Neural cell (in vitro differentiated cells): ENCODE data around the gene APOA1. TPM values are rescaled to one million over a fixed set of nuclear protein-coding genes. Genes with fewer than 3 reads are reported as not detected.

Experiments
- H2AFZ ChIP-seq: fragments of 200-600, 300-800 bp; sonication (generic), shearing (Covaris generic); 2 replicates; pipeline ENCODE4 v1.6.0; 2014; ENCODE audit warnings: low read depth, mild to moderate bottlenecking, antibody characterized with exemption, low read length, moderate library complexity
- H3F3A ChIP-seq: fragments of 200-600 bp; shearing (Covaris generic); 2 replicates; pipeline ENCODE4 v1.6.1; 2016; ENCODE audit warnings: mild to moderate bottlenecking, moderate library complexity, mixed read lengths, antibody characterized with exemption, low read length; ENCODE audit not compliant: insufficient read depth, poor library complexity, severe bottlenecking
- H3K27ac ChIP-seq: fragments of 200-600, 300-800 bp; sonication (generic), shearing (Covaris generic); 2 replicates; pipeline ENCODE4 v1.5.1; 2014; ENCODE audit warnings: mild to moderate bottlenecking, low read length, moderate library complexity
- H3K27me3 ChIP-seq: fragments of 300-800, 200-600 bp; sonication (generic), shearing (Covaris generic); 2 replicates; pipeline ENCODE4 v1.6.0; 2014; ENCODE audit warnings: mild to moderate bottlenecking, low read depth, low read length, moderate library complexity; ENCODE audit not compliant: insufficient read depth
- H3K36me3 ChIP-seq: fragments of 300-800, 200-600 bp; sonication (generic), shearing (Covaris generic); 2 replicates; pipeline ENCODE4 v1.5.1; 2014; ENCODE audit warnings: mild to moderate bottlenecking, antibody characterized with exemption, low read length, moderate library complexity; ENCODE audit not compliant: insufficient read depth
- H3K4me2 ChIP-seq: fragments of 300-800, 200-600 bp; sonication (generic), shearing (Covaris generic); 2 replicates; pipeline ENCODE4 v1.6.0; 2014; ENCODE audit warnings: mild to moderate bottlenecking, low read length
- H3K4me3 ChIP-seq: fragments of 300-800, 200-600 bp; sonication (generic), shearing (Covaris generic); 2 replicates; pipeline ENCODE4 v1.5.1; 2014; ENCODE audit warnings: mild to moderate bottlenecking, low read length, moderate library complexity
- H3K79me2 ChIP-seq: fragments of 200-600 bp; shearing (Covaris generic); replicated peaks from 2 replicates; pipeline ENCODE4 v1.6.0; 2014; ENCODE audit warnings: mild to moderate bottlenecking, low read length, moderate library complexity; ENCODE audit not compliant: insufficient read depth
- H3K9ac ChIP-seq: fragments of 300-800, 200-600 bp; sonication (generic), shearing (Covaris generic); 2 replicates; pipeline ENCODE4 v1.6.1; 2016; ENCODE audit warnings: mild to moderate bottlenecking, low read length, mixed read lengths
- H3K9me2 ChIP-seq: fragments of 200-600 bp; shearing (Covaris generic); 2 replicates; pipeline ENCODE4 v1.6.1; 2016; ENCODE audit warnings: mild to moderate bottlenecking, low read length, mixed read lengths; ENCODE audit not compliant: insufficient read depth
- H3K9me3 ChIP-seq: fragments of 200-600, 300-800 bp; sonication (generic), shearing (Covaris generic); 2 replicates; pipeline ENCODE4 v1.6.1; 2016; ENCODE audit warnings: mild to moderate bottlenecking, mixed run types, low read length, moderate library complexity, mixed read lengths
- H4K20me1 ChIP-seq: fragments of 200-600 bp; shearing (Covaris generic); 2 replicates; pipeline ENCODE4 v1.6.1; 2016; ENCODE audit warnings: mild to moderate bottlenecking, mixed run types; ENCODE audit not compliant: insufficient read depth
- CTCF ChIP-seq: fragments of 450-650 bp; IDR thresholded peaks from 2 replicates; pipeline ENCODE4 v1.5.1; 2014; ENCODE audit warnings: antibody characterized with exemption, mild to moderate bottlenecking, moderate library complexity; ENCODE audit not compliant: poor library complexity, severe bottlenecking
- EP300 ChIP-seq: fragments of 450-650 bp; conservative IDR thresholded peaks from 2 replicates; pipeline ENCODE4 v1.6.1; 2014; ENCODE audit warnings: antibody characterized with exemption, mild to moderate bottlenecking, moderate library complexity; ENCODE audit not compliant: poor library complexity, severe bottlenecking
- EZH2 ChIP-seq: fragments of 200-600, 300-800 bp; shearing (Covaris generic), sonication (generic); IDR thresholded peaks from 2 replicates; pipeline ENCODE4 v1.6.1; 2014; ENCODE audit warnings: antibody characterized with exemption, low read length, borderline replicate concordance, mild to moderate bottlenecking; ENCODE audit not compliant: insufficient read depth, poor library complexity, severe bottlenecking
- MXI1 ChIP-seq: fragments of 450-650 bp; conservative IDR thresholded peaks from 2 replicates; pipeline ENCODE4 v1.6.1; 2014; ENCODE audit warnings: antibody characterized with exemption, mild to moderate bottlenecking; ENCODE audit not compliant: poor library complexity, severe bottlenecking
- POLR2AphosphoS5 ChIP-seq: IDR thresholded peaks from 2 replicates; pipeline ENCODE4 v1.6.1; 2012
- RAD21 ChIP-seq: fragments of 450-650 bp; conservative IDR thresholded peaks from 2 replicates; pipeline ENCODE4 v1.6.1; 2014; ENCODE audit warnings: antibody characterized with exemption, mild to moderate bottlenecking, moderate library complexity
- REST ChIP-seq: IDR thresholded peaks from 2 replicates; pipeline ENCODE4 v1.6.1; 2012; ENCODE audit warnings: borderline replicate concordance
- SMC3 ChIP-seq: fragments of 450-650 bp; conservative IDR thresholded peaks from 2 replicates; pipeline ENCODE4 v1.6.1; 2014; ENCODE audit warnings: antibody characterized with exemption, mild to moderate bottlenecking, moderate library complexity; ENCODE audit not compliant: poor library complexity
- TAF1 ChIP-seq: IDR thresholded peaks from 2 replicates; pipeline ENCODE4 v1.6.1; 2012; ENCODE audit warnings: low read depth
- polyA plus RNA-seq: library from polyadenylated mRNA; depleted of rRNA; stranded (reverse); fragments of >200 nt; gene quantifications from 2 replicates; pipeline ENCODE4 v1.2.3, GENCODE V29; 2014

APOA1 gene
- polyA plus RNA-seq, 1 donor from 2014 or later = not detected

- H3K27ac ChIP-seq = no peak overlapping the region
- no peak overlapping the region for H3K4me3 ChIP-seq
- no peaks in the 10 kb centered on the region for H3F3A ChIP-seq
- H4K20me1 ChIP-seq = no peaks in the 10 kb centered on the region
- no peaks in the 10 kb centered on the region for H3K9me2 ChIP-seq
- H3K79me2 ChIP-seq = no peaks in the 10 kb centered on the region
- no peaks in the 10 kb centered on the region for H3K36me3 ChIP-seq
- no peaks in the 10 kb centered on the region for H3K27me3 ChIP-seq
- no peaks in the 10 kb centered on the region for H3K9me3 ChIP-seq
- TF ChIP-seq TAF1 (no peak), EZH2 (no peak), SMC3 (no peak), CTCF (no peak), REST (no peak)
- H3K9ac ChIP-seq = no peak overlapping the region
- no peak overlapping the region for H2AFZ ChIP-seq
- no peak overlapping the region for H3K4me2 ChIP-seq
Measured at GRCh38 chr11:116831790-116832349, 5.6 kb downstream of the APOA1 start.

GRCh38 chr11:116830184-116830912, 7.1 kb downstream of the APOA1 start:
- Histone ChIP-seq H3K9me2 (no peaks in the 10 kb centered on the region), H3K9me3 (no peaks in the 10 kb centered on the region), H3K79me2 (no peaks in the 10 kb centered on the region), H3K27ac (no peak overlapping the region), H3K9ac (no peak overlapping the region), H3F3A (no peaks in the 10 kb centered on the region), H2AFZ (no peak overlapping the region), H3K27me3 (no peaks in the 10 kb centered on the region), H3K4me2 (no peak overlapping the region), H4K20me1 (no peaks in the 10 kb centered on the region), H3K36me3 (no peaks in the 10 kb centered on the region), H3K4me3 (no peak overlapping the region)
- TF ChIP-seq TAF1 (no peak), MXI1 (no peak), EZH2 (no peak), REST (no peak), EP300 (no peak), RAD21 (no peak), CTCF (no peak), POLR2AphosphoS5 (no peak), SMC3 (no peak)
